ENCODE measurements around the gene SMIM23.

SMIM23 gene

DNA sequence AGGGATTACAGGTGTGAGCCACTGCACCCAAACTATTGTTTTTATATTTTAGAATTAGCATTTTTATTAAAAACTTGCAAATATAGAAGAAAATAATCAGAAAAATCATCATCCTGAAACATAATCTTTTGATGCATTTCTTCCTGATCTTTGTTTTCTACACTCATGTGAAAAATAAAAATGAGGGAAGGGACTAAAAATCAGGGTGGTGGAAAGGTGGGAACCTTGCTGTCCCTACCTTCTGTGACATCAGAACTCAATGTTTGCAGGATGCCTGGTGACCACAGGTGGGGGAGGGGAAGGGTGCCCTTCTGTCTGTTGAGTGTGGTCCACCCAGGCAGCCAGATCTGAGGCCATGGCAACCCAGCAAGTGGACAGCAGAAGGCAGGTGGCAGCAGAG, at the start of gene SMIM23:
TSS of gene SMIM23 (plus strand) at position 301 of the 400 bp plus-strand sequence. CDS start at position 356, 55 bp downstream.
- no peak for DNase-seq
- in situ Hi-C loops (cut with HindIII; ENCODE audit: low pct_ligation_motif_present, low pct_unique_long_range_greater_than_20kb, low sequenced_read_pairs) = no loop called here

DNA sequence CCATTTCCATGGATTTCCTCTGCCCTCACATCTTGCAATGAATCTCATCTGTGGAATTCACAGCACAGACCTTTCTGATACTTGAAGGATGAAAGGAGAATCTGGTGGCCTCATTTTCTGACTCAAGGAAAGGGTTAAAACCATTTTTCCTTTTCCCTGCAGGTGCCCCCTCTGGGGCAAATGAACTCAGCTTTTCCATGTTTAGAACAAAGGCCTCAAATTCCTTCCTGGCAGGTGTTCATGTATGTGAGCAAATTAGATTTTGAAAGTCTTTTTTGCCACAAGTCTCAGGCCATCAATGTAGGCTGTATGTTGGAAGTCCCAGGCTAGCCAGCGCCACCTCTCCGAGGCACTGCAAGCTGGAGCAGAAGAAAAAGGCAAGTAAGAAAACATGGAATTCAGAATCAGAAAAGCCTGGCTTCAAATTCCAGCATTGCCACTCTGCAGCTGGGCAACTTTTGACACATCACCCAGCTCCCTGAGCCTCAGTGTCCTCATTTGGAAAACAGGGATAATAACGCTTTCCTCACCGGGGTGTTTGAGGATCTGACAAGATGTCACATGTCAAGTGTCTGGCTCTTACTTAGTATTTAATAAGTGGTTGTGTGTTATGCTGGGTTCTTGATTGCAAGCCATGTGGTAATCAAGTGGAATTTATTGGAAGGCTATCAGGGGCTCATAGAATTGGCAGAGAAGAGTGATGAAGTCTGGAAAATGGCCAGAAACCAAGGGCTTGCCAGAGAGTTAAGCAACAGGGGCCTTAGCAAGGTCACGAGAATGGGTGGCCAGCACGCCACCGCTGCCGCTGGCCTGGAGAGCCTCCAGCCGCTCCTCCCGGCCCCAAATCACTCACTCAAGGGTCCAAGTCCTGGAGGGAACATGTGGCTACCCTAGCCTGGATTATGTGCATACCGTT, 48.4 kb upstream of the SMIM23 start:
- no peak for DNase-seq
- in situ Hi-C loops (cut with HindIII; ENCODE audit: low pct_ligation_motif_present, low pct_unique_long_range_greater_than_20kb, low sequenced_read_pairs) = no loop called here

DNA sequence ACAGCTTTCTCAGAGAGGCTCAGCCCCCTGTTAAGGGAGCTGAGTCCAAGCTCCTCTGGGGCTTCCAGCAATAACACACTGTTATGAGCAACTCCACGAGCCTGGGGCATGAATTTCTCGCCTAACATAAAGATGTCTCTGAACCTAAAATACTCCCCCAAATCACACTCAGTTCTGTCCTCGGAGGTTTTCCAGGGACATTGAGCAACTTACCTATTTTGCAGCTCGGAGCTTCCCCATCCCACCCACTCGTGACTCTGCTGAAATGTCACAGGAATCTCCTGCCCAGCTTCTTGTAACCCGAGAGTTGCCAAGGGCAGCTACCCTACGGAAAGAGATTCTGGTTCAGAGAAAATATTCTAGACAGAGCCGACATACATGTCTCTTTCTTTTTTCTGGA, 47.1 kb upstream of the SMIM23 start:
- no peak for DNase-seq
- in situ Hi-C loops (cut with HindIII; ENCODE audit: low pct_ligation_motif_present, low pct_unique_long_range_greater_than_20kb, low sequenced_read_pairs) = no loop called here

DNA sequence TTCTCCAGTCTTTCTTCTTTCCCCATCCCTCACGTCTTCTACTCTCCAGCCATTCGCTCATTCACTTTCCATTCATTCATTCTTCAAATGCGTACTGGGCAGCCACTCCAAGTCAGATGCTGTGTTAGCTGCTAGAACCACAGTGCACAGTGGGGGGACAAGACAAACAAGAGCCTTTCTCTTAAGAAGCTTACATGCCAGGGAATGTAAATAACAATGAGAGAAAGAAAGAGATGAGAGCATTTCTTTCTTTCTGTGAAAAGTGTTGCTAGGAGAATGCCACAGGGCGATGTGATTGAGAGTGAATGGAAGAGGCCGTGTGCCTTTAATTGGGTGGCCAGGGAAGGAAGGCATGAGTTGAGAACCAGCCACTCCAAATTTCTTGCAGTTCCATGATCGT, 46.3 kb upstream of the SMIM23 start:
- DNase-seq = no peak
- in situ Hi-C loops (cut with HindIII; ENCODE audit: low pct_ligation_motif_present, low pct_unique_long_range_greater_than_20kb, low sequenced_read_pairs) = no loop called here

DNA sequence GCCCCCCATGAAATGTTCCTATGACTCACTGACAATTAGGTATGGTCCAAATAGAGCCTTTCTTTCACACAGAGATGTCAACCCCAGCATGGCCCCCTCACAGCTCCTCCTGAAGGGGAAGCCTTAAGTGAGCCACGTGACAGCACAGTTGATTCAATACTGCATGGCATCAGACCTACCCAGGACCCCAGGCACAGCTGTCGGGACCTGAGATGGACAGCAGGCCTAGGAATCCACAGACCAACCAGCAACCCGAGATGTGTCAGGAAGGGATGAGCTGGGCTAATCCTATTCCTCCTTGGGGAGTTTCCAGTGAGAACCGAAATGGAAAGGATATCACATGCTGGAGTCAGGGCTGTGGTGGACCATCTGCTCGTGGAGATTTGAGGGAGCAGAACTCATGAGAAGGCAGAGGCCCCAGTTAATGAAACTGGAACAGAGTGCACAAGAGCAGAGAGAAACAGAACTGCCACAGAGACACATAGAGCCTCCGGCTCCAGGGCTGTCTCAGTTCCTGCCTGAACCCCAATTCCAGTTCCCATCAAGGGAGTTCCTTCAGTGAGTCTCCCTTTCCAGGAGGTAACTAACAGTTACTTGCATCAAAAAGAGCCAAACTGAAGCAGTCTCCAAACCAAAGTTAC, 42.1 kb upstream of the SMIM23 start:
- DNase-seq = no peak

DNA sequence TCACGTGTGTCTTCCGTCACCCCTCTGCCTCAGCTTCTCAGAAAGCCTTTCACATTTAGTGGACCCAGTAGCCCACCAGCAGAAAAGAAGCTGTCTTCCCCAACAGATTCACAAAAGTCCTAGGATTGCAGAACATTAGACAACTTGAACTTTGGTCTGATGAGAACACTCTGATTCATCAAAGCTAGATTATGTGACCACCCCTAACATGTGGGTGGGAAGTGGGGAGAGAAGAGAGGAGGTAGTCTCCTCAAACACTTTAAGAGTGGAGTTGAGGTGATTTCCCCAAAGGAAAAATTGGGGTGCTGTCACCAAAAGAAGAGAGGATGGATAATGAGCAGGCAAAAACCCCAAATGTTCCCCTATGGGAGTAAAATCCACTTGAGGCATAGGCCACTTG, 41.4 kb upstream of the SMIM23 start:
- no peak for DNase-seq

More for the DNA sequence above, 42.1 kb upstream of the SMIM23 start:
- in situ Hi-C loops (cut with HindIII; ENCODE audit: low pct_ligation_motif_present, low pct_unique_long_range_greater_than_20kb, low sequenced_read_pairs) = no loop called here

DNA sequence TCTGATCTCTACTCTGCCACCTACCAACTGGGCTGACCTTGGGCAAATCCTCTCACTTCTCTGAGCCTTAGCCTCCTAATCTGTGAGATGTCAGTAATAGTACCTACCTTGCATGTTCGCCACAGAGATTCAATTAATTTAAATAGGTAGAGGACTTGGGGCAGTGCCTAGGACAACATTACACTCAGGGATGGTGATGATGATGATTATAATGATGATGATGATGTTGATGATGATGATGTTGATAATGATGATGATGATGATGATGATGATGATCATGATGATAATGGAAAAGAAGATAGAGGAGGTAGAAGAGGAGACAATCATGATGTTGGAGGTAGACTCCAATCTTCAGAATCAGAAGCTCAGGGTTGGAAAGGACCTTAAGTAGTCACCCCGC, 40.7 kb upstream of the SMIM23 start:
- no peak for DNase-seq
- in situ Hi-C loops (cut with HindIII; ENCODE audit: low pct_ligation_motif_present, low pct_unique_long_range_greater_than_20kb, low sequenced_read_pairs) = no loop called here

More for the DNA sequence above, 41.4 kb upstream of the SMIM23 start:
- in situ Hi-C loops (cut with HindIII; ENCODE audit: low pct_ligation_motif_present, low pct_unique_long_range_greater_than_20kb, low sequenced_read_pairs) = no loop called here

DNA sequence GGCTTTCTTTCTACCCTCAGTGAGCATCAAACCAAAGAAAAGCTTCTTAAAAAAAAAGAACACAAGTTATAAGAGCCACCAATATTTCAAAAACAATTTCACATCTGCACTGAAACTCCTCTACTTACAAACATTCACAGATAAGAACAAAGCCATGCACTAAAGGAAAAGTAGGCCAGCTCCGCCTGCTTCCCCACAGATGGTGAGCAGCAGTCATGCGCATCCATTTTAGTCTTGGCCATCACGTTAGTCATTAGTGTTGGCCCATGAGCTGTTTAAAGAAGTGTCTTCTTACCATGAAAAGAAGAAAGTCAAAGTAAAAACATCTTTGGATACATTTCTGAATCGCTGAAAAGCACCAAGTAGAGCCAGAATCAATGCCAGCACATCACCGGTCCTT, 40.0 kb upstream of the SMIM23 start:
- in situ Hi-C loops (cut with HindIII; ENCODE audit: low pct_ligation_motif_present, low pct_unique_long_range_greater_than_20kb, low sequenced_read_pairs) = no loop called here
- peak; percentile 39 for DNase-seq

DNA sequence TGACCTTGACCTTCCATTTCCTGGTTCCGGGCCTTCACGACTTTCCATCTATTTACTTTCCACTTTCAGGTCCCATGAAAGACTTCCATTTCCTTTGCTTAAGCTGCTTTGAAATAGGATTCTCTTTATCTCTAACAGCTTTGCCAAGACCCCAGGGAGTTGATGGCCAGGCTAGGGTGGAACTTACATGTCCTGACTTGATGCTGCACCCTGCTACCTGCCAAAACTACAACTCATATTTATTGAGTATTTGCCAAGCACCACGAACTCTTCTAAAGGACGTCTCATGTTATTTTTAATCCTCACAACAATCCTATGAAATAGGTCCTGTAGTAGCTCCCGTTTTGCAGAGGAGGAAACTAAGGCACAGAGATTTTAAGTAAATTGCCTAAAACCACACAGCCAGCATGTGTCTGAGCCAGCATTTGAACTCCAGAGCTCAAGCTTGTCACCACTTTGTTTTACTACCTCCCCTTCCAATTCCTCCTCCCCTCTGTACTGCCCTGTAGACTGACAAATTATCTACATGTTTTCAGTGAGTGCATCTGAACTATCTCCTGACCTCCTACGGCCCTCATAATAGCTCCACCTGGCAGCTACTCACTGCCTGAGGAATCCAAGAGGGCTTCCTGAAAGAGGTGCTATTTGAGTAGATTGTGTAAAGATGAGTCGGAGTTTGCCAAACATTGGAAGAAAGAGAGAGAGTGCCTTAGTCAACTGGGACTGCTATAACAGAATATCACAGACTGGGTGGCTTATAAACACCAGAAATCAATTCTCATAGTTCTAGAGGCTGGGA, 38.4 kb upstream of the SMIM23 start:
- in situ Hi-C loops (cut with HindIII; ENCODE audit: low pct_ligation_motif_present, low pct_unique_long_range_greater_than_20kb, low sequenced_read_pairs) = no loop called here
- no peak for DNase-seq

DNA sequence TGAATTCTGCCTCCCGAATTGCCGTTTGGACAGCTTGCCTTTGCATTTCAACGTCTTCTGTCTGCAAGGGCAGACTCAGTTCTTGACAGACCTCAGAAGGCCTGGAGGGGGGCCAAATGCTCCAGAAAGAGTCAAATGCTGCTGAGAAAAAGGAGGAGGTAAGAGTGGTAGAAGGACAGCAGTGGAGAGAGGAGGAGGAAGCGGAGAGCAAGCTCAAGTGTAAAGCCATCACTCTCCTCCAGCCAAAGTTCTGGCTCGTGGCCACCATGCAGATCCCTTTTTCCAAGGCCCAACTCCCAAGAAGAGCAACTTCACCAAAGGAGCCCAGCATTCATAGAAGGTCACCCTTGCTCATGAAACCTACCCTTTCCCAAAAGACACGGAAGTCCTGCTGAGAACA, 36.9 kb upstream of the SMIM23 start:
- in situ Hi-C loops (cut with HindIII; ENCODE audit: low pct_ligation_motif_present, low pct_unique_long_range_greater_than_20kb, low sequenced_read_pairs) = no loop called here

DNA sequence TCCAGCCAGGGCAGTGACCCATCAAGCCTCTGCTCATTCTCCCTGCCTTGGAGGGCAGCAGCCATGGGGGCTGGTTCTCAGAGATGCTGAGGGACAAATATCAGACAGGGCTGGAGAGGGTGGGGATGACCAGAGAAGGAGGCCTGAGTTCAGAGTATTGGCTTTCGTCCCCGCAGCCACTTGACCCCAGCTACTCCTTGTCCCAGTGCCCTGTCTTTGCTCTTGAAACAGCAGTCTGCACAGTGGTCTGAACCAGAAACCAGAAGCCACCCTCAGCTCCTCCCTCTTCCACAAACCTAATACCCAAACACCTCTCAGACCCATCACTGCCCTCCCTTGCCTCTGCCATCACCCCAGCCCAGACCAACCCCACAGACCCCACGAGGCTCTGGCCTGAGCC, 36.3 kb upstream of the SMIM23 start:
- DNase-seq = no peak
- in situ Hi-C loops (cut with HindIII; ENCODE audit: low pct_ligation_motif_present, low pct_unique_long_range_greater_than_20kb, low sequenced_read_pairs) = no loop called here

More for the DNA sequence above, 36.9 kb upstream of the SMIM23 start:
- no peak for DNase-seq

DNA sequence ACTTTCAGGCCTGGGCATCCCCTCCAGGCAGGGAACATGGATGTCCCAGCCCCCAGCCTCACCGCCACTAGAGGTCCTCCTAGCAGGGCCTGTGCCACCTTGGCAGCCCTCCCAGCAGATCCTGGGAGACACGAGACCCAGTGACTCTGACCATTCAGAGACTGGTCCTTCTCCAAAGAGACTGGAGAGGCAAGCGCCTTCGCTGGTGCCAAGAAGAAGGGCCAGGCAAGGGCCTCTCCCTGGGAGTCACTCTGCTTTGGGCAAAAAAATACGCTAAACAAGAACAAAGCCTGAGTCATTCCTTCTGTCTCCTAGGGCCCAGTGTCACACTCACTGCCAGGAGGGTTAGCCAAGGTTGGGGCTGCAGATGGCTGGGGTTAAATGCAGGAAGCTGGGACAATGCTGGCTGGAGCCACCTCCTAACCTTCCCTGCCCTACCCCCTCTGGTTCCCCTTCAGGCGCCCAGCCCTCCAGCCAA, 35.3 kb upstream of the SMIM23 start:
- in situ Hi-C loops (cut with HindIII; ENCODE audit: low pct_ligation_motif_present, low pct_unique_long_range_greater_than_20kb, low sequenced_read_pairs) = no loop called here
- DNase-seq = peak; percentile 9

DNA sequence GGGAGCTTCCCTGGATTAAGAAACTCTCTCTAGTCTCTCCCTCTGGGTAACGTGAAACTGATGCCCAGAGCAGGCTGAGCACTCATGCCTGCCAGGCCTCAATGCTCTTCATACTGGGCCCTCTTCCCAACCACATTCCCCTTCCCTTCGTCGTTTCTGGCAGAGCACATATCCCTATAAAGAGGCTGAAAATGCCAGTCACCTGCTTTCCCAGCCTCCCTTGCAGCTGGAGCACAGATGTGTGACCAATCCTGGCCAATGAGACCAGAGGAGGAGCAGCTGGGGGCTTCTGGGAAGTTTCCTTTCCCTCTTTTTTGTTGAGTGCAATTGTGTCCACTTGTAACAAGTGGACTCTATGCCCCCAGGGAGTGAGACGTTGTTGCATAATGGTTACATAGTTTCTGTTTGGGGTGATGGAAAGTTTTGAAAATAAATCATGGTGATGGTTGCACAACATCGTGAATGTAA, 30.2 kb upstream of the SMIM23 start:
- in situ Hi-C loops (cut with HindIII; ENCODE audit: low pct_ligation_motif_present, low pct_unique_long_range_greater_than_20kb, low sequenced_read_pairs) = no loop called here
- DNase-seq = no peak

DNA sequence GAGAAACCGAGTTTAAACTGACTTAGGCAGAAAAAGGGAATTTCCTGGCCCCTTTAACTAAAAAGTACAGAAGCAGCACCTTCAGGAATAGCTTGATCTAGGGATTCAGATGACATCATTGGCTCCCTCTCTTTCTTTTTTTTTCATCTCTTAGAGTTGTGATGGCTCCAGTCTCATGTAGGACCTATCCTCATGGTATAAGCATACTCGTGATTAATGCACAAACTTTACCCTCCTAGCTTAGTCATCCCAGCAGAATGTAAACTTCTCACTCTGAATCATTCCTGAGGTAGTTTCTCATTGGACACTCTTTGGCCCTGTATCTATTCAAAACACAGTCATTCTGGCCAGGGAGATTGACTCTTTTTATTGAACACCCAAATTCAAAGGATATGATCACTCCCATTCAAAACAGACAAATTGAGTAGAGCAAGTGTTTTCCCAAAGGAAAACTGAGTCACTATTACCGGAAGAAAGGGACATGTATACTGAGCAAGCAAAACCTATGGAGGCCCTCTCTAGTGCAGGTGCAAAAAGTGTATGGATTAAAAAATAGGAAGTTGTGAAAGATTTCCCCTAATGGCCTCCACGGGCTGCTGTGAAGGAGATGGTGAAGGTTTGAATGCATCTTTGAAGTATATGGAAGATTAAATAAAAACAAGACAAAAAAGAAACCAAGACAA, 27.6 kb upstream of the SMIM23 start:
- in situ Hi-C loops (cut with HindIII; ENCODE audit: low pct_ligation_motif_present, low pct_unique_long_range_greater_than_20kb, low sequenced_read_pairs) = no loop called here
- DNase-seq = peak; percentile 35

DNA sequence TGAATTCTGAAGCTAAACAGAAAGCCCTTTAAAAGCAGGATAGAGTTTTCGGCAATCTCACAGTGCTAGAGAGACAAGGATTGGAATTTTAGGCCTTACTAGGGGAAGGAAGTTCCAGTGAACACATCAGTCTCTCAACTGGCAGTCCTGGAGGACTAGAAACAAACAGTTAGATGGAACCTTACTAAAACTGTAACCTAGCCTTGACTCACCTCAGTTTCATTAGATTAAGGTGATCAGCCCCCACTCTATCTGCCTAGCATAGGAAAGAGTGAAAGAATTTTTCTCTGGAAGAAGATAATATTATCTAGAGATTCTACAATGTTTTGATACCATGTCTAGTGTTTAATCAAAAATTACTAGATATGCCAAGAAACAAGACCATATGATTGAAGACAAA, 25.8 kb upstream of the SMIM23 start:
- no peak for DNase-seq
- in situ Hi-C loops (cut with HindIII; ENCODE audit: low pct_ligation_motif_present, low pct_unique_long_range_greater_than_20kb, low sequenced_read_pairs) = no loop called here

DNA sequence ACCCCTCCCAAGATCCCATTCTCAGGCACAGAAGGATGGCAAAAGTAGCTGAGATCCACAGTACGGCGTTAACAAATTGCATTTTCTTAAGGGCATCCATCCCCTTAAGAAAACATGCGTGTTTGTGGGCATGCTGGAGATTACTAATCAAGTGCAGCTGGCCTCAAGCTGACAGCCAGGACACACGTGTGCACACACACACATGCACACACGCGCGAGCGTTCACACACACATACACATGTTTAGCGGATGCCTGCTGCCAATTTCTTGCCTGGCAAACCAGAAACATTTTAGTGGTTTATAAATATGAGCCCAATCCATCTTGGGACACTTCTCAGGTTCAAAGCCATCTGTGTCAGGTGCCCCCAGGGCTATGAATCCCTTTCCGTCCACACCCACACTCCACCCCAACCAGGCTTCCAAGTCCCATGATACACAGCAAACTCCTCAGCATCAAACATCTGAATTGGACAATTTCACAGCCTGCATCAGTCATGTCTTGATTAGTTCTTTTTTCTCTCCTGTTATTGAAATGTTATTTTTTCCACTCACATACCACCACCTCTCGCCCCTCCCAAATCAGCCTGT, 23.5 kb upstream of the SMIM23 start:
- in situ Hi-C loops (cut with HindIII; ENCODE audit: low pct_ligation_motif_present, low pct_unique_long_range_greater_than_20kb, low sequenced_read_pairs) = no loop called here
- DNase-seq = no peak

DNA sequence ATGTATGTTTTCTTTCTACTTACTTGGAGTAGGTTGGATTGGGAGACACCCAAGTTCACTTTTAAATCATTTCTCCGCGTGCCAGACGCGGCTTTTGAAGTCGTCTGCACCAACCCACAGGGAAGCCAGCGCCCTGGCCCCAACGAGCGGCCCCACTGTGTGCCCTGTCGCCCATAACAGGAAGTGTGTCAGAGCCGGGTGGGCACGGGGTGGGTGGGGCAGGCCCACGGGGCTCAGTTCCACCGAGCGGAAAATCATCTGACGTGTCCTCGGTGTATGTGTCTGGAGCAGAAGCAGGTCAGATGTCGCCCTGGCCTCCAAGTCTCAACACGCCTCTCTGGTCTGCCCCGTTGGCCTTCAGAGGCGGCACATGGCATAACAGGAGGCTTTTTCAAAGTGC, 22.7 kb upstream of the SMIM23 start:
- in situ Hi-C loops (cut with HindIII; ENCODE audit: low pct_ligation_motif_present, low pct_unique_long_range_greater_than_20kb, low sequenced_read_pairs) = no loop called here
- no peak for DNase-seq

DNA sequence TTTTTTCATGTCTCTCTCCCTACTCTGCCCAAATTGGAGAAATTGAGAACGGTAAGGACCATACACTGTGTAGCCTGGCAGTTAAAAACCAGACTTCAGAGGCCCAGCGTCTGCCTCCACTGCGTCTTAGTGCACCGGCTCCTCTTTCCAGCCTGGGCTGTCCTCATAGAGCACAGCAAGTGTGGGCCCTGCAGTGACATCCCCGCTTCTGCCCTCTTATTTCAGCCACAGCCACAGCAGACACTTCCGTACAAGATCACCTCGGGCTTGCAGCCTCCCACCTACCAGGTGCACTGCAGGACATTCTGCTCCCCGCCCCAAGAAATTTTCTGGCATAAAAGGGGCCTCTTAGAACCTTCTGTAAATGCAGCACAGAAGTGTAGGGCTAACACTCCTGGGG, 21.4 kb upstream of the SMIM23 start:
- in situ Hi-C loops (cut with HindIII; ENCODE audit: low pct_ligation_motif_present, low pct_unique_long_range_greater_than_20kb, low sequenced_read_pairs) = no loop called here
- no peak for DNase-seq

Measured in ACHN (cell line).